Measurements from ENCODE around the gene HIKESHI.

Gene HIKESHI

DNA sequence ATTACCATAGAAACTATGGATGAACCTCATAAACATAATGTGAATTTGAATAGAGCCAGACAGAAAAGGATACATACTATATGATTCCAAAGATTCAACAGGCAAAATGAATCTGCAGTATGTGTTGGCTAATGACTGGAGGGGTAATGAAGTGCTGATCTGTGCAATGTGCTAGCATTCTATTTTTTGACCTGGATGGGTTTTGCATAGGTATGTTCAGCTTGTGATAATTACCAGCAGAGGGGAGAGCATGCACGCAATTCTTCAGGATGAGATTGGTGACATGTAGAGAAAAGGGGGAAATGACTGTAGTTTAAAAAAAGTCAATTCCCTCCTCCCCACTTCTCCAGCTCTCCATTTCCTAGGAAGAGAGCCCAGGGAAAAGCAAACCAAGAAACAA, 72.0 kb downstream of the HIKESHI start:
- no peak for DNase-seq (ENCODE audit: low read depth)
- TF ChIP-seq, protein P1, sequence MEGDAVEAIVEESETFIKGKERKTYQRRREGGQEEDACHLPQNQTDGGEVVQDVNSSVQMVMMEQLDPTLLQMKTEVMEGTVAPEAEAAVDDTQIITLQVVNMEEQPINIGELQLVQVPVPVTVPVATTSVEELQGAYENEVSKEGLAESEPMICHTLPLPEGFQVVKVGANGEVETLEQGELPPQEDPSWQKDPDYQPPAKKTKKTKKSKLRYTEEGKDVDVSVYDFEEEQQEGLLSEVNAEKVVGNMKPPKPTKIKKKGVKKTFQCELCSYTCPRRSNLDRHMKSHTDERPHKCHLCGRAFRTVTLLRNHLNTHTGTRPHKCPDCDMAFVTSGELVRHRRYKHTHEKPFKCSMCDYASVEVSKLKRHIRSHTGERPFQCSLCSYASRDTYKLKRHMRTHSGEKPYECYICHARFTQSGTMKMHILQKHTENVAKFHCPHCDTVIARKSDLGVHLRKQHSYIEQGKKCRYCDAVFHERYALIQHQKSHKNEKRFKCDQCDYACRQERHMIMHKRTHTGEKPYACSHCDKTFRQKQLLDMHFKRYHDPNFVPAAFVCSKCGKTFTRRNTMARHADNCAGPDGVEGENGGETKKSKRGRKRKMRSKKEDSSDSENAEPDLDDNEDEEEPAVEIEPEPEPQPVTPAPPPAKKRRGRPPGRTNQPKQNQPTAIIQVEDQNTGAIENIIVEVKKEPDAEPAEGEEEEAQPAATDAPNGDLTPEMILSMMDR (conservative IDR thresholded peaks at IDR 0.05; ENCODE audit: low read depth, low read length), result no peak
- H3K4me3 ChIP-seq (ENCODE audit: low read depth, low read length), result no peak overlapping the region

- H3K4me3 ChIP-seq (ENCODE audit: low read depth, low read length), result peak within 1 kb of the TSS; percentile 55
- DNase-seq (ENCODE audit: low read depth), result peak; percentile 28
- TF ChIP-seq, protein P1 (conservative IDR thresholded peaks at IDR 0.05; ENCODE audit: low read depth, low read length), result no peak
Measured at GRCh38 chr11:86374586-86374985, 72.5 kb downstream of the HIKESHI start, which contains the start of gene CCDC81. TSS of gene CCDC81 (plus strand) at chr11:86374887. CDS start at chr11:86375164, 277 bp downstream.

GRCh38 chr11:86377972-86378371, 75.9 kb downstream of the HIKESHI start:
- no peak overlapping the region for H3K4me3 ChIP-seq (ENCODE audit: low read depth, low read length)
- DNase-seq (ENCODE audit: low read depth), result no peak
- TF ChIP-seq, protein P1 (conservative IDR thresholded peaks at IDR 0.05; ENCODE audit: low read depth, low read length), result no peak

GRCh38 chr11:86380295-86381059, 78.4 kb downstream of the HIKESHI start:
- no peak overlapping the region for H3K4me3 ChIP-seq (ENCODE audit: low read depth, low read length)
- TF ChIP-seq, protein P1 (conservative IDR thresholded peaks at IDR 0.05; ENCODE audit: low read depth, low read length), result no peak

DNA sequence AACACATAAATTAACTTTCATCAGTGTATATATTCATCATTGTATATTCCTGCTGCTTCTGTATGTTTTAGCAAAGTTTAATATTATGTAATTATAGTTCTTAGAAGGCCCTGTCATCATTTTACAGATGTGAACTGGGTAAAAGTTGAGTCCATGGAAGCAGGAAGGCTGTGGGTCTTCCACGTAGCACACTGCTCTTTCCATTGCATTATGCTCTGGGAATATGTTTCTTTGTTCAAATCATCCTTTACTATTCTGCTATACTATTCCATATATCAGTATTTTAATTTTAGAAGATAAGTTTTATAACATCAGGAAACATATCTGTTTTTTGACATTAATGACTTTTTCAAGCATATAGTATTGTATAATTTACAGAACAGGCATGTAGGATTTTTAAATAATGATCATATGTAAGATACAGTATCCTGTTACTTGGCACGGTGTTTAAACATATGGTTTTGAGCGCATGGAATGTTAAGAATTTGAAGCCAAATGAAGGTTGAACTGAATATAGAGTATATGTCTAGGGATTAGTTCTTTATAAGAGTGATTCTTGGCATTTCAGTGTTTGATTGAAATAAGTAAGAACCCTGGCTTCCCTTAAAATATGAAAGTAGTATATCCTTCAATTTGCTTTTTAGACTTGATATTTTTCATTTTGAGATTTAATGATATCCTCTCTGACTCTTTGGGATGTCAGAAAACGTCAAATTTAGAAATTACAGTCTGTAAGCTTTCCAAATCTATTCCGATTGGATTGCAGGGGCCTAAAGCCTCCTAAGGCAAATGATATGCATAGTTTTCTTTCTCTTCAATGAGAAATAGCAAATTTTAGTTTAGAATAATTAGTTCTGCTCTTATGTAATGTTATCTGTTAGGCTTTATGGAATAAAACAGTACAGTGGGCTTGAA, 81.3 kb downstream of the HIKESHI start:
- DNase-seq (ENCODE audit: low read depth), result no peak
- TF ChIP-seq, protein P1 (conservative IDR thresholded peaks at IDR 0.05; ENCODE audit: low read depth, low read length), result no peak
- H3K4me3 ChIP-seq (ENCODE audit: low read depth, low read length), result no peak overlapping the region

More at GRCh38 chr11:86380295-86381059, 78.4 kb downstream of the HIKESHI start:
- no peak for DNase-seq (ENCODE audit: low read depth)

- no peak overlapping the region for H3K4me3 ChIP-seq (ENCODE audit: low read depth, low read length)
- no peak for DNase-seq (ENCODE audit: low read depth)
- TF ChIP-seq, protein P1 (conservative IDR thresholded peaks at IDR 0.05; ENCODE audit: low read depth, low read length), result no peak
Measured at GRCh38 chr11:86386283-86386682, 84.2 kb downstream of the HIKESHI start.
